ENCODE data around the gene COL6A1. TPM values are rescaled to one million over a fixed set of nuclear protein-coding genes. Genes with fewer than 3 reads are reported as not detected.

Gene COL6A1
- total and polyA plus RNA-seq, 10 donors: 76.5 to 190 (median 129) TPM

DNA sequence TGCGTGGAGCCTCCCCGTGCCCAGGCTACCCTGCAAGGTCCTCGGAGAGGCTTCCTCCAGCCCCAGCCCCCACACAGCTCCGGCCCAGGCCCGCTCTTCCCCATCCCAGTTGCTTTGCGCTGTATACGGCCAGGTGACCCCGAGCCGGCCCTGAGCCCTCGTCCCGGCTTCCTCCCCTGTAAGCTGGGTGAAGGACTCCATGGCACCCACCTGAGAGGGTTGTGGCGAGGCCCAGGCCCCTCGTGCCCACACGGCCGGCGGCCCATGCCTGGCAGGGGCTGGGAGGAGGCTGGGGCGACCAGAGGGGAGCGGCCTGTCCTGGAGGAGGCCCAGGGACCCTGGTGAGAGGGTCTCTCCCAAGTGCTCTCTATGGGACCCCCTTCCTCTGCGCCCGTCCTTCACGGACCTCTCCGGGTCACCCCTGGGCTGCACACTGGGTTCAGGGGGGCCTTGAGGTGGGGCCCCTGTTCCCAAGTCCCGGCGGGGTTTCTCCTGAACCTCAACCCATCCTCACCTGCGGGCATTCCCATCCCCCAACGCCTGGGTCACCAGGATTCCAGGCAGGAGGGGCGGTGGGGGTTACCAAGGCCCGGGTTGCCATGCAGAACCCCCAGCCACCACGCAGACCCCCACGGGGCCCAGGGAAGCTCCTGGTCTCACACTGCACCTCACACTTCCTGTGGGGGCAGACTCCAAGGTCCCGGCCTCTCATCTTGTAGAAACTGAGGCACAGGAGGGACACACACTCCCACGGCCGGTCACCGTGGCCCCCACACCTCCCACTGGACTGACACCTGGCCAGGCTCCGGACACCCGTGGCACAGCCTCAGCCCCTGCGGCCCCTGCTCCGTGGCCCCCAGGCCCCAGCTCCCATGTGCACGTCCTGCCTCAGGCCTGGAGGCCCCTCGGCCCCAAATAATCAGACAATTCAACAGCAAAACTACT is 25.2 kb downstream of the COL6A1 start:
- Histone ChIP-seq H3K27ac (no peak overlapping the region), H3K36me3 (peaks cover 0 to 27% (median 13%) of the 10 kb centered on the region in 6 donors), H3K27me3 (replicated peaks in 1 of 7) (no peaks in the 10 kb centered on the region), H3K9me3 (peaks cover 0 to 36% (median 10%) of the 10 kb centered on the region in 8 donors), H3K4me1 (no peaks in the 10 kb centered on the region), H3K4me3 (no peak overlapping the region)
- 91 to 96% (median 94%) methylated on average over 19 to 40 of the region's 40 CpGs for WGBS, 5 donors
- intact Hi-C loops (cut with DNase I; ENCODE audit: low total_unique reads): no loop called here
- TF ChIP-seq POLR2A (IDR thresholded peaks at IDR 0.05): no peak
- TF ChIP-seq, protein P1, sequence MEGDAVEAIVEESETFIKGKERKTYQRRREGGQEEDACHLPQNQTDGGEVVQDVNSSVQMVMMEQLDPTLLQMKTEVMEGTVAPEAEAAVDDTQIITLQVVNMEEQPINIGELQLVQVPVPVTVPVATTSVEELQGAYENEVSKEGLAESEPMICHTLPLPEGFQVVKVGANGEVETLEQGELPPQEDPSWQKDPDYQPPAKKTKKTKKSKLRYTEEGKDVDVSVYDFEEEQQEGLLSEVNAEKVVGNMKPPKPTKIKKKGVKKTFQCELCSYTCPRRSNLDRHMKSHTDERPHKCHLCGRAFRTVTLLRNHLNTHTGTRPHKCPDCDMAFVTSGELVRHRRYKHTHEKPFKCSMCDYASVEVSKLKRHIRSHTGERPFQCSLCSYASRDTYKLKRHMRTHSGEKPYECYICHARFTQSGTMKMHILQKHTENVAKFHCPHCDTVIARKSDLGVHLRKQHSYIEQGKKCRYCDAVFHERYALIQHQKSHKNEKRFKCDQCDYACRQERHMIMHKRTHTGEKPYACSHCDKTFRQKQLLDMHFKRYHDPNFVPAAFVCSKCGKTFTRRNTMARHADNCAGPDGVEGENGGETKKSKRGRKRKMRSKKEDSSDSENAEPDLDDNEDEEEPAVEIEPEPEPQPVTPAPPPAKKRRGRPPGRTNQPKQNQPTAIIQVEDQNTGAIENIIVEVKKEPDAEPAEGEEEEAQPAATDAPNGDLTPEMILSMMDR (IDR thresholded peaks at IDR 0.05 in 8 of 11, conservative IDR thresholded peaks at IDR 0.05 in 3 of 11): no peak
- no peak for TF ChIP-seq POLR2AphosphoS5 (IDR thresholded peaks at IDR 0.05)
- peak; percentile 62 for DNase-seq

DNA sequence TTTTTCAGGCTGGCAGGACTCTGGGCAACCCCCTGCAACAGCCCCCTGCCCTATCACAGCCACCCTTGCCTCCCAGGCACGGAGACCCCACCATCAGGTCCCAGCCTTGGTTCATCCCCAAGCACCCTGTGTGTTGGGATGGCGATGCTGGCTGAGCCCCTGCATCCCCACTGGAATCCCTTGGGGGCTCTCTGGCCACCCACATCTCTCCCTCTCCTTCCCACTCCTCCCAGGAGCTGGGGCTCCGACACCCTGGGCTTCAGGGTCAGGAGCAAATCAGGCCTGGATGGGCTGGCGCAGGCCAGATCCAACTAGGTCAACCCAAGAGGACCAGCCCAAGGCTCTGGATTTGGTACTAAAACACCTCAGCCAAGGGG is 25.9 kb downstream of the COL6A1 start:
- peaks cover 0 to 20% (median 9%) of the 10 kb centered on the region in 6 donors for H3K36me3 ChIP-seq
- no peak for DNase-seq
- H3K27me3 ChIP-seq (replicated peaks in 1 of 7): no peaks in the 10 kb centered on the region
- H3K27ac ChIP-seq: no peak overlapping the region
- intact Hi-C loops (cut with DNase I; ENCODE audit: low total_unique reads): no loop called here
- WGBS, 5 donors: 64 to 98% (median 69%) methylated on average over 4 of the region's 4 CpGs
- peaks cover 0 to 34% (median 10%) of the 10 kb centered on the region in 8 donors for H3K9me3 ChIP-seq
- no peaks in the 10 kb centered on the region for H3K4me1 ChIP-seq
- no peak overlapping the region for H3K4me3 ChIP-seq
- TF ChIP-seq POLR2A (IDR thresholded peaks at IDR 0.05) (no peak), POLR2AphosphoS5 (IDR thresholded peaks at IDR 0.05) (no peak)
- TF ChIP-seq, protein P1 (IDR thresholded peaks at IDR 0.05 in 8 of 11, conservative IDR thresholded peaks at IDR 0.05 in 3 of 11): no peak

DNA sequence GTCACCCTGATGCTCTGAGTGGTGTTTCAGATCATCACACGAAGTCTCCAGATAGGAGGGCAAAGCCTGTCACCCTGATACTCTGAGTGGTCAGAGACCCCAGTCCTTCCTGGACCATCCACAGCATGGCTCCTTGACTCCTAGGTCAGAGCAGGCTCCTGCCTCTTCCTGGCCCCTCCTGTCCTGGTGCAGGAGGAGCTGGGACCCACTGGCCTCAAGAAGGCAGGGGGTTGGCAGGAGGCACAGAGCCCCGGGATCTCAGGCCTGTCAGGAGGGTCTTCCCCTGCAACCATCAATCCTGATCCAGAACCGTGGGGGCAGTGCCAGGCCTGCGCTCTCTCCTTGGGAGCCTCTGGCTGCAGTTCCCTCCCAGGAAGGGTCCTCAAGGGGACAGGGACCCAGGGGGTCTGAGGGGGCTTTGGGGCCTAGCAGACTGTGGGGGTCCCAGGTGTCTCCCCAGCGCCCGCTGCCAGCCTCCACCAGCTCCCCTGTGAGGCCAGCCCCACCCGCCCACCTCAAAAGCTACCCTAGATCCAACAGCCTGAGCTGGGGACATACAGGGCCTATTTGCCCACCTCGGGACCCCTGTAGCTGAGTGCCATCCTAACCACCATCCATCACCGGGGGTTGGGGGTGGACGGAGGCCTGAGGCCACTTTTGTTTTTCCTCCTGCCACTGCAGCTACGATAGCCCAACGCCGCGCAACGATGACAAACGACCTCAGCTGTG is 27.5 kb downstream of the COL6A1 start:
- DNase-seq: peak; percentile 55
- TF ChIP-seq, protein P1 (IDR thresholded peaks at IDR 0.05 in 8 of 11, conservative IDR thresholded peaks at IDR 0.05 in 3 of 11): no peak
- TF ChIP-seq POLR2AphosphoS5 (IDR thresholded peaks at IDR 0.05) (no peak), POLR2A (IDR thresholded peaks at IDR 0.05) (no peak)
- H3K27ac ChIP-seq: no peak overlapping the region
- intact Hi-C loops (cut with DNase I; ENCODE audit: low total_unique reads): no loop called here
- no peaks in the 10 kb centered on the region for H3K4me1 ChIP-seq
- H3K9me3 ChIP-seq: peaks cover 0 to 34% (median 10%) of the 10 kb centered on the region in 8 donors
- WGBS, 5 donors: 73 to 82% (median 79%) methylated on average over 13 to 16 of the region's 16 CpGs
- peaks cover 0 to 4% (median 0%) of the 10 kb centered on the region in 6 donors for H3K36me3 ChIP-seq
- H3K4me3 ChIP-seq: no peak overlapping the region
- H3K27me3 ChIP-seq (replicated peaks in 1 of 7): no peaks in the 10 kb centered on the region

All from spleen (tissue), 11 donors.